ENCODE data around the gene RAF1.

GRCh38 chr3:12700800-12701199 is 36.9 kb upstream of the RAF1 start:
- TF ChIP-seq CTCF (IDR thresholded peaks at IDR 0.05) = no peak
- TF ChIP-seq EZH2 (IDR thresholded peaks at IDR 0.05) = no peak
- no peak for TF ChIP-seq EZH2phosphoT487 (IDR thresholded peaks at IDR 0.05)

All from neural progenitor cell (in vitro differentiated cells).